Neural crest cell (in vitro differentiated cells): ENCODE results near the gene CEP95. TPM values are rescaled to one million over a fixed set of nuclear protein-coding genes. Genes with fewer than 3 reads are reported as not detected.

ENCODE experiments used
- DNase-seq: peaks from one replicate; pipeline ENCODE4 v3.0.0; 2021; ENCODE audit warnings: low read depth, mixed read lengths, low spot score
- H3K27ac Mint-ChIP-seq: one replicate; pipeline ENCODE4 v1.8.0; 2021; ENCODE audit warnings: mild to moderate bottlenecking, mixed read lengths; ENCODE audit not compliant: unreplicated experiment
- H3K27me3 Mint-ChIP-seq: 2 replicates; pipeline ENCODE4 v1.8.0; 2021; ENCODE audit warnings: low read depth, mild to moderate bottlenecking, mixed read lengths
- H3K36me3 Mint-ChIP-seq: 2 replicates; pipeline ENCODE4 v1.8.0; 2021; ENCODE audit warnings: low read depth, mild to moderate bottlenecking, mixed read lengths
- H3K4me1 Mint-ChIP-seq: 2 replicates; pipeline ENCODE4 v1.8.0; 2021; ENCODE audit warnings: mixed read lengths
- H3K4me3 Mint-ChIP-seq: one replicate; pipeline ENCODE4 v1.8.0; 2021; ENCODE audit warnings: mild to moderate bottlenecking, mixed read lengths
- H3K9me3 Mint-ChIP-seq: 2 replicates; pipeline ENCODE4 v1.8.0; 2021; ENCODE audit warnings: mixed read lengths
- total RNA-seq: library from RNA; stranded (reverse); gene quantifications from 2 replicates; pipeline ENCODE4 v1.2.1, GENCODE V29; 2021
- TF ChIP-seq, protein P1 (sequence below): fragments of 200-600 bp; sonication (generic); conservative IDR thresholded peaks from 2 replicates; pipeline ENCODE4 v1.5.0; 2021; ENCODE audit warnings: antibody characterized with exemption, mild to moderate bottlenecking

CEP95 gene
- total RNA-seq, 1 donor from 2014 or later = 64.7 TPM

DNA sequence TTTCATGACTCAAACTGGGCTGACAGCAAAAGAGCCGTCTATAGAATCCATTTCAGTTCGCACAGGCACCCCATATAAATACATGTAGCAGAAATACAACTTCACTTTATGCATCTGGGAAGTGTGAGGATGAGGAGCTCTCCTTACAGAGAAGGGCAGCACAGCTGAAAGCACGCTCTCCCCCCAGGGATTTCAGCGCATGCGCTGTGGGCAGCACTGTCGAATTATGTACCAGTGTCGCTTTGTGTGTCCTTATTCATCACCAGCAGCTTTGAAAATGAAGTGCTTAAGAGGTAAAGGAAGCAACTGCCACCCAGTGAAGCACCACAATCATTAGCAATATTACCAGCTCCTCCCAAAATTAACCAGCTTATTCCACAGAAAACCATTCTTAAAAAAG, 39.9 kb downstream of the CEP95 start:
- H3K36me3 Mint-ChIP-seq = peaks cover 12% of the 10 kb centered on the region
- H3K4me3 Mint-ChIP-seq = no peak overlapping the region
- H3K27ac Mint-ChIP-seq = no peak overlapping the region
- TF ChIP-seq, protein P1, sequence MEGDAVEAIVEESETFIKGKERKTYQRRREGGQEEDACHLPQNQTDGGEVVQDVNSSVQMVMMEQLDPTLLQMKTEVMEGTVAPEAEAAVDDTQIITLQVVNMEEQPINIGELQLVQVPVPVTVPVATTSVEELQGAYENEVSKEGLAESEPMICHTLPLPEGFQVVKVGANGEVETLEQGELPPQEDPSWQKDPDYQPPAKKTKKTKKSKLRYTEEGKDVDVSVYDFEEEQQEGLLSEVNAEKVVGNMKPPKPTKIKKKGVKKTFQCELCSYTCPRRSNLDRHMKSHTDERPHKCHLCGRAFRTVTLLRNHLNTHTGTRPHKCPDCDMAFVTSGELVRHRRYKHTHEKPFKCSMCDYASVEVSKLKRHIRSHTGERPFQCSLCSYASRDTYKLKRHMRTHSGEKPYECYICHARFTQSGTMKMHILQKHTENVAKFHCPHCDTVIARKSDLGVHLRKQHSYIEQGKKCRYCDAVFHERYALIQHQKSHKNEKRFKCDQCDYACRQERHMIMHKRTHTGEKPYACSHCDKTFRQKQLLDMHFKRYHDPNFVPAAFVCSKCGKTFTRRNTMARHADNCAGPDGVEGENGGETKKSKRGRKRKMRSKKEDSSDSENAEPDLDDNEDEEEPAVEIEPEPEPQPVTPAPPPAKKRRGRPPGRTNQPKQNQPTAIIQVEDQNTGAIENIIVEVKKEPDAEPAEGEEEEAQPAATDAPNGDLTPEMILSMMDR = no peak
- DNase-seq = no peak
- H3K9me3 Mint-ChIP-seq = no peaks in the 10 kb centered on the region
- no peaks in the 10 kb centered on the region for H3K27me3 Mint-ChIP-seq
- peaks cover 9% of the 10 kb centered on the region for H3K4me1 Mint-ChIP-seq

DNA sequence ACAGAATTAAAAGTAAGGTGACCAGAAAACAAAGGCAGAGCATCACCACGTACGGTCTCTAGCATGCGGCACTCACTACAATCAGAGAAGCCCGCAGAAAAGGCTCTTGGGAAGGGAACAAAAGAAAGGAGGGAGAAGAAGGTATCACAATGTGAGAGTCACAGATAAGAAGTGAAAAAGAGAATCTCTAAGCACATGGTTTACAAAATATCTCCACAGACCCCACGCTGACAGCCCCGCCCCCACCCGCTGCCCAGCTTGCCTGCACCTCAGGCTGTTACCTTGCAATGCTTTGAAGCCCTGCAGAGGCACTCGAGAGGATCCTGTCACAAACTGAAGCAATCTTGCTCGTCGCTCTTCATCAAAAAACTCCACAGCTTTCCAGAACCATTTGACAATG, 40.5 kb downstream of the CEP95 start:
- H3K27me3 Mint-ChIP-seq = no peaks in the 10 kb centered on the region
- no peak overlapping the region for H3K27ac Mint-ChIP-seq
- peaks cover 10% of the 10 kb centered on the region for H3K36me3 Mint-ChIP-seq
- H3K9me3 Mint-ChIP-seq = no peaks in the 10 kb centered on the region
- peaks cover 11% of the 10 kb centered on the region for H3K4me1 Mint-ChIP-seq
- no peak for DNase-seq
- TF ChIP-seq, protein P1 = no peak
- H3K4me3 Mint-ChIP-seq = no peak overlapping the region

DNA sequence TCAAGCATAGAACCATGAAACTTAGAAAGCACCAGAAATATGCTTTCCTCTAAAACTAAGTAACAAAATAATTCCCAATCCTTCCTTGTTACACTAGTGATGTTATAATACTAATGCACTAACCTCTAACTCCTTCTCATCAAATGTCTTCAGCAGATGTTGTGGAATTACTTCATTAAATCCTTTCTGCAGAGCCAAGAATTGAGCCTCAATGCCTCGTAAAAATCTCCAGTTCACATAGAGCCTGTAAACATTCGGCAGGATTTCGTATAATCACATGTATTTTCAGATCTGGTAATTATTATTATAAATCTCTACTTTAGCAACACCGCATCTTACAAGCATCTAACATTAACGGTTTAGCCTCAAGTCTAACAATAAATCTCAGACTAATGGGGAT, 44.7 kb downstream of the CEP95 start:
- Mint-ChIP-seq H3K27me3 (no peaks in the 10 kb centered on the region), H3K36me3 (peaks cover 8% of the 10 kb centered on the region), H3K9me3 (no peaks in the 10 kb centered on the region), H3K27ac (peak overlapping the region; percentile 92), H3K4me1 (peaks cover 11% of the 10 kb centered on the region), H3K4me3 (no peak overlapping the region)
- TF ChIP-seq, protein P1 = no peak
- no peak for DNase-seq

DNA sequence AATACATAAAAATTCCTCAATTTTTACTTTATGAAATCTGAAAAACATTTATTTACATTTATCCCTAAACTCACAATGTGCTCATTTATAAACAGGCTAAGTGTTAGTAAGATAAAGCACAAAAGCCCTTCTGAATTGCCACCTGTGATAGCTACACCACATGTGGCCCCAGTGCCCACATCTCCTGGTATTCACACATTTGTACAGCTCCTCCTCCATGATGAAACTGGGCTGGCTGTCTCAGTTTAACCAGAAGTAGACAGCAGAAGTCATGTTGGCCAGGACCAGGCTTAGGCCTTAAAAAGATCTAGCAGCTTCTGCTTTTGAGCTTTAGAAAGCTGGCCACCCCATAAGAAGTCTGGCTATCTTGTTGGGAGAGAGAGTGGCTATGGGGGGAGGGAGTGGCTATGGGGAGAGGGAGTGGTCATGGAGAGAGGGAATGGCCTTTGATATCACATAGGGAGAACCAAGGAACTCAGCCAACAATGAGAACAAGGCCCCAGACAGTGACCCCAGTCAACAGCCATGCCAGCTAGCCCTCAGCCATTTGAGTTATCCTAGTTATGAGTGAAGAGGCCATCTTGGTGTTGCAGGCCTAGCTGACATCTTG, 47.4 kb downstream of the CEP95 start:
- Mint-ChIP-seq H3K4me3 (no peak overlapping the region), H3K4me1 (peaks cover 7% of the 10 kb centered on the region), H3K9me3 (no peaks in the 10 kb centered on the region), H3K27me3 (no peaks in the 10 kb centered on the region), H3K36me3 (peaks cover 5% of the 10 kb centered on the region), H3K27ac (no peak overlapping the region)
- DNase-seq = no peak
- TF ChIP-seq, protein P1 = no peak

DNA sequence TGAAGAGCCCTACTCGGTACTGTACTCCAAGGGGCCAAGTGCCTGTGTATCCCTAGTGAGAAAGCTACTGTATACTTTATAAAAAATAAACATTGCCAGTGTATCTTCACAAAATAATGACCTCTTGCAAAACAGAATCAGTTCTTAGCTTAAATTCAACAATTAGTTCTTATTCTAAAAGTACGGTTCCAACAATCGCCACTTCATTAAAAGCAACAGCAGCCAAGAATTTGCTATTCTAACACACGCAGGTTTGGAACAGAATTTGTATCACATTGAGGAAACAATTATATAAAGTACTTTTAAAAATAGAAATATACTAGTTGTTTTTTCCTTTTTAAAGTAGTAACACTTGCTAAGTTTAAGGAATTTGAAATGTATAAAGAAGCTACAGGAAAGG, 48.5 kb downstream of the CEP95 start:
- Mint-ChIP-seq H3K4me3 (no peak overlapping the region), H3K9me3 (no peaks in the 10 kb centered on the region), H3K4me1 (peaks cover 7% of the 10 kb centered on the region), H3K36me3 (peaks cover 5% of the 10 kb centered on the region), H3K27ac (no peak overlapping the region), H3K27me3 (no peaks in the 10 kb centered on the region)
- TF ChIP-seq, protein P1 = no peak
- DNase-seq = no peak
